HepG2 (cell line): ENCODE results near the gene GADL1. TPM values are rescaled to one million over a fixed set of nuclear protein-coding genes. Genes with fewer than 3 reads are reported as not detected.

Experiments
- ATAC-seq: fragments of 200-7000 bp; cut with Tn5 transposase; 3 replicates; pipeline ENCODE4 v1.9.1; 2020; ENCODE audit warnings: mild to moderate bottlenecking, moderate library complexity
- BruUV-seq: library from RNA; stranded (reverse); fragments of 400-500 nt; replicated peaks from 2 replicates; lab custom pipeline; 2021; lab: Mats Ljungman, UMichigan
- CTCF ChIA-PET: fragments of 300-600 bp; formaldehyde crosslinking; extraction: SDS; loops from one replicate; lab custom pipeline; 2021; ENCODE audit warnings: low total read pairs, inconsistent platforms, low intra/inter-chr PET ratio; lab: Yijun Ruan, JAX
- POLR2A ChIA-PET: fragments of 350-600 bp; sonication (Branson Sonifier 250); formaldehyde crosslinking; loops from one replicate; lab custom pipeline; 2020; ENCODE audit warnings: antibody characterized with exemption, inconsistent platforms; lab: Yijun Ruan, JAX
- DNase-seq: peaks from one replicate; pipeline ENCODE4 v3.0.0-alpha.2; 2015; ENCODE audit warnings: low spot score
- FAIRE-seq: peaks from 3 replicates; lab custom pipeline; 2011; peaks lifted over from hg19 to GRCh38; lab: Jason Lieb, UNC
- H2AFZ ChIP-seq: one replicate; pipeline ENCODE4 v1.6.1; 2011; ENCODE audit warnings: low read length, inconsistent platforms
- H3K27ac ChIP-seq: fragments of 300-600 bp; 3 replicates; pipeline ENCODE4 v1.8.0; 2011; ENCODE audit warnings: mixed run types, mild to moderate bottlenecking, mixed read lengths, low read length, inconsistent platforms; ENCODE audit not compliant: insufficient read depth; ENCODE audit errors: extremely low read length
- H3K27me3 ChIP-seq, 2 experiments: fragments of 200-600 bp in 1 of 2; 2 replicates in 1 of 2; 3 replicates in 1 of 2; pipeline versions ENCODE4 v1.6.0 to v1.8.0; 2011; ENCODE audit warnings: low read length in 2 of 2, mild to moderate bottlenecking in 2 of 2, moderate library complexity in 2 of 2, inconsistent platforms in 1 of 2; ENCODE audit not compliant: insufficient read depth in 2 of 2, control insufficient read depth in 1 of 2
- H3K36me3 ChIP-seq, 2 experiments: fragments of 200-600 bp in 1 of 2; replicated peaks in 1 of 2; 2 replicates in 1 of 2; 3 replicates in 1 of 2; pipeline versions ENCODE4 v1.5.1 to v1.8.0; 2011; ENCODE audit warnings: low read length in 2 of 2, inconsistent platforms in 1 of 2; ENCODE audit not compliant: insufficient read depth in 2 of 2, control insufficient read depth in 1 of 2
- H3K4me1 ChIP-seq: 2 replicates; pipeline ENCODE4 v1.5.1; 2012; ENCODE audit warnings: low read length, inconsistent platforms; ENCODE audit not compliant: insufficient read depth
- H3K4me2 ChIP-seq: 2 replicates; pipeline ENCODE4 v1.6.0; 2011; ENCODE audit warnings: low read depth, low read length, inconsistent platforms
- H3K4me3 ChIP-seq, 3 experiments: fragments of 200-600 bp in 1 of 3; sonication (generic), shearing (Covaris generic) in 1 of 3; replicated peaks in 1 of 3; 2 replicates each; pipeline ENCODE4 v1.5.1; 2011 to 2016; ENCODE audit warnings: low read length in 3 of 3, inconsistent platforms in 2 of 3, low read depth in 2 of 3, mild to moderate bottlenecking in 2 of 3, control low read depth in 1 of 3, mixed read lengths in 1 of 3; ENCODE audit not compliant: insufficient read depth in 1 of 3
- H3K79me2 ChIP-seq: one replicate; pipeline ENCODE4 v1.6.1; 2011; ENCODE audit warnings: low read length, inconsistent platforms; ENCODE audit not compliant: insufficient read depth
- H3K9ac ChIP-seq: 2 replicates; pipeline ENCODE4 v1.6.0; 2011; ENCODE audit warnings: mild to moderate bottlenecking, low read depth, low read length, inconsistent platforms; ENCODE audit not compliant: insufficient read depth
- H3K9me3 ChIP-seq: 2 replicates; pipeline ENCODE4 v1.5.1; 2012; ENCODE audit warnings: mild to moderate bottlenecking, low read length
- H4K20me1 ChIP-seq: 2 replicates; pipeline ENCODE4 v1.6.0; 2011; ENCODE audit warnings: inconsistent platforms, mild to moderate bottlenecking, low read length, moderate library complexity; ENCODE audit not compliant: insufficient read depth
- ZNF224 ChIP-seq: sonication (generic); formaldehyde crosslinking; IDR thresholded peaks from 2 replicates; pipeline ENCODE4 v1.5.0; 2020; ENCODE audit warnings: mild to moderate bottlenecking, missing genetic modification reagents
- ZNF367 ChIP-seq: sonication (generic); formaldehyde crosslinking; IDR thresholded peaks from 2 replicates; pipeline ENCODE4 v1.4.0; 2020; ENCODE audit warnings: missing genetic modification reagents, borderline replicate concordance
- ZNF543 ChIP-seq: sonication (generic); formaldehyde crosslinking; IDR thresholded peaks from 2 replicates; pipeline ENCODE4 v1.4.0; 2020; ENCODE audit warnings: mild to moderate bottlenecking, missing genetic modification reagents
- WGBS: methylation state at CpG from one replicate; pipeline ENCODE4 v1.1.6; 2017; ENCODE audit warnings: low lambda C conversion rate; 5-methylcytosine and 5-hydroxymethylcytosine counted together
- in situ Hi-C: cut with HindIII; loops from 2 replicates; pipeline ENCODE4 v1.10.0; 2017; ENCODE audit warnings: low pct_unique_long_range_greater_than_20kb; ENCODE audit not compliant: extremely low pct_ligation_motif_present
- intact Hi-C: fragments of 100-400 bp; cut with micrococcal nuclease; formaldehyde crosslinking; loops from one replicate; pipeline ENCODE4 v1.10.0; 2022; ENCODE audit not compliant: unreplicated experiment
- polyA plus RNA-seq, 8 experiments: library from polyadenylated mRNA; depleted of rRNA in 3 of 8; stranded (reverse) in 7 of 8; unstranded in 1 of 8; fragments of >200 nt; fragmentation: Illumina TruSeq in 4 of 8; extraction: Trizol in 4 of 8; gene quantifications; 2 replicates each; pipeline versions ENCODE4 v1.2.1 to v1.2.3, GENCODE V29; 2011 to 2016; ENCODE audit warnings: low read depth in 4 of 8, missing spikeins in 1 of 8, mixed read lengths in 1 of 8; ENCODE audit not compliant: insufficient read depth in 1 of 8
- total RNA-seq, 5 experiments: library from RNA; depleted of rRNA; stranded (reverse); fragments of >200 nt; fragmentation: Illumina TruSeq; extraction: Trizol; gene quantifications; 2 replicates each; pipeline ENCODE4 v1.2.3, GENCODE V29; 2016; ENCODE audit warnings: low read depth in 1 of 5
- TF ChIP-seq, protein P1 (sequence below): IDR thresholded peaks from 2 replicates; pipeline ENCODE4 v1.6.1; 2012; ENCODE audit warnings: inconsistent platforms

Gene GADL1
- total and polyA plus RNA-seq, 2 of the 13 experiments (the other 11 are each of a cell fraction or from before 2014, with no cell fraction given), result not detected

DNA sequence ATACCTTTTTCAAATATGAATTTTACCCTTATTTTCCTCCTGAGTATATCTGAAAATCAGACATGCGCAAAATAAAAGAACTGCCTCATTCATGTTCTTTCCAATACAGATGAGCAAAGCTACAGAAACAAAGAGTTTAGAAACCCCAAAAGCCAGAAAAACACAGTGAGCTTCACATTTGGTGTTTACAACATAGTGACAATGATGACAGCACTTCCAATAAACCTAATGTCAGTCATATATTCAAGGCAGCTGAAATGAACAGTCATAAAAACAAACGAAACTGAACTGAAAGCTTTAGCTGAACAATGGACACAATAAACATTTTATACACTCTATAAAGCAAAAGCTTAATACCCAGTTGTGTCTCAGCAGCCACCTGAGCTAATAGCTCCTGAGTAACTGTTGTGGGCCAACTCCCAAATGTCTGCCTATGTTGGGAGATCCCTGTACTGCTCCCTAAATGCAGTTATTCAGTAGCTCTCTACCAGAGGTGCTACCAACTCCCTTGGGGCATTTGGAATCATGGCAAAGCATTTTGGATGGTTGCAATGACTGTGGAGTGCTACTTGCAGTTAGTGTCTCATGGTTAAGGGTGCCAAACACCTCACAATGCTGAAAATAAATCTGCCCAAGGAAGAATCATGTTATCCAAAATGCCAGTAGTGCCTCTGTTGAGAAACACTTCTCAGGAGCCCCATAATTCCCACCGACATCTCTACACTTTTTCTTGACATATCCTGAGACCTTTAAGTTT lies 156.5 kb downstream of the GADL1 start:
- Histone ChIP-seq H3K4me2 (no peak overlapping the region), H3K36me3 (no peaks in the 10 kb centered on the region), H3K27ac (no peak overlapping the region), H3K9me3 (no peaks in the 10 kb centered on the region), H2AFZ (no peak overlapping the region), H3K79me2 (no peaks in the 10 kb centered on the region), H3K27me3 (peaks cover 0 to 10% of the 10 kb centered on the region in 2 experiments; a peak in 2 of 5 replicates), H3K4me1 (no peaks in the 10 kb centered on the region), H3K4me3 (no peak overlapping the region), H4K20me1 (no peaks in the 10 kb centered on the region), H3K9ac (no peak overlapping the region)
- 38% methylated on average over 3 of the region's 3 CpGs for WGBS
- ChIA-PET POLR2A (no interaction called here), CTCF (no interaction called here)
- DNase-seq, result no peak
- intact Hi-C loops, result no loop called here
- FAIRE-seq, result no peak
- TF ChIP-seq ZNF224 (CRISPR knock-in tag) (no peak), ZNF543 (CRISPR knock-in tag) (no peak)
- TF ChIP-seq, protein P1, sequence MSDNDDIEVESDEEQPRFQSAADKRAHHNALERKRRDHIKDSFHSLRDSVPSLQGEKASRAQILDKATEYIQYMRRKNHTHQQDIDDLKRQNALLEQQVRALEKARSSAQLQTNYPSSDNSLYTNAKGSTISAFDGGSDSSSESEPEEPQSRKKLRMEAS, result no peak
- no TSS peak for BruUV-seq
- no peak for ATAC-seq
- in situ Hi-C loops, result no loop called here

DNA sequence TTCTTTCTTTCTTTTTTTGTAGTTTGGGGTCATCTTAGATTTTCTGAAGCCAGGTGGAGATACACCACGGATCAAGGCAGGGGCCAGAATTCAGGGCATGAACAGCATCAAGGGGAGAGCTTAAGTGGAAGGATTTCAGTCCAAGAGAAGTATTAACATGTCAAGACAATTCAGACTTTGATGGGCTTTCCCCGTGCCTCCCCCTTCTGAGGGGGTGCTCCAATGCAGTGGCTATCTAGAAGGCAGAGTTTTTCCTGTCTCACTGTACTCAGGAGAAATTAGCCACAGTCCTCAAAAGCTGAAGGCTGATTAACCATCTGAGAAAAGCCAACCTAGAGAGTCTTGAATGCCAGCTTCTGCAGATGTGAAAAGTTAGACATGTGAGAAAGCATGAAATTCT lies 160.8 kb downstream of the GADL1 start:
- no peaks in the 10 kb centered on the region for H3K9me3 ChIP-seq
- ChIA-PET CTCF (no interaction called here), POLR2A (no interaction called here)
- H3K9ac ChIP-seq, result no peak overlapping the region
- FAIRE-seq (no peak), ATAC-seq (no peak), DNase-seq (no peak)
- H3K4me1 ChIP-seq, result no peaks in the 10 kb centered on the region
- H2AFZ ChIP-seq, result no peak overlapping the region
- BruUV-seq, result no TSS peak
- H3K27ac ChIP-seq, result no peak overlapping the region
- H3K4me2 ChIP-seq, result no peak overlapping the region
- WGBS, result 0% methylated on average over 2 of the region's 2 CpGs
- no peak for TF ChIP-seq ZNF367 (CRISPR knock-in tag)
- no peak overlapping the region for H3K4me3 ChIP-seq
- intact Hi-C loops (no loop called here), in situ Hi-C loops (no loop called here)
- peaks cover 0 to 12% of the 10 kb centered on the region in 2 experiments; a peak in 3 of 5 replicates for H3K27me3 ChIP-seq
- no peaks in the 10 kb centered on the region for H3K79me2 ChIP-seq
- H3K36me3 ChIP-seq, result no peaks in the 10 kb centered on the region
- no peaks in the 10 kb centered on the region for H4K20me1 ChIP-seq
